ENCODE data around the gene RAMP3. TPM values are rescaled to one million over a fixed set of nuclear protein-coding genes. Genes with fewer than 3 reads are reported as not detected.

RAMP3 gene
- total and polyA plus RNA-seq, 9 of the 15 experiments (the other 6 are each of a cell fraction or from before 2014, with no cell fraction given), result not detected

- in situ Hi-C loops (cut with MboI), result no loop called here
Measured at GRCh38 chr7:45197461-45197860, 39.9 kb downstream of the RAMP3 start.

More at GRCh38 chr7:45197461-45197860, 39.9 kb downstream of the RAMP3 start:
- no peak overlapping the region for H3K27ac ChIP-seq (ENCODE audit: extremely low read depth, low read depth, low read length)
- H3K79me2 ChIP-seq (ENCODE audit: control insufficient read depth, insufficient read depth, low read length), result no peaks in the 10 kb centered on the region
- BruUV-seq (replicated peaks), result no TSS peak
- WGBS (ENCODE audit: insufficient coverage, low coverage, missing lambda C conversion rate), result 0% methylated on average over 2 of the region's 2 CpGs
- H3K4me1 ChIP-seq (replicated peaks in 1 of 2; ENCODE audit: control insufficient read depth in 2 of 2, insufficient read depth in 2 of 2, low read length in 2 of 2), result no peaks in the 10 kb centered on the region
- H3K4me3 ChIP-seq, result no peak overlapping the region
- H3K9me1 ChIP-seq (ENCODE audit: control insufficient read depth, insufficient read depth, low read length), result no peaks in the 10 kb centered on the region
- intact Hi-C loops (cut with micrococcal nuclease), result no loop called here
- H3K27me3 ChIP-seq (ENCODE audit: control insufficient read depth in 2 of 2, insufficient read depth in 2 of 2, low read length in 2 of 2), result peaks cover 3 to 30% of the 10 kb centered on the region in 2 experiments; a peak in 4 of 5 replicates
- no peak overlapping the region for H3K4me2 ChIP-seq (ENCODE audit: insufficient read depth, low read length)
- H3K9ac ChIP-seq (ENCODE audit: insufficient read depth in 1 of 2, low read depth in 2 of 2, low read length in 2 of 2), result no peak overlapping the region
- H3K9me3 ChIP-seq (replicated peaks; ENCODE audit: control insufficient read depth, insufficient read depth, low read depth, low read length), result no peaks in the 10 kb centered on the region
- no peaks in the 10 kb centered on the region for H4K20me1 ChIP-seq (replicated peaks; ENCODE audit: control insufficient read depth, insufficient read depth, low read length)
- no peaks in the 10 kb centered on the region for H3K36me3 ChIP-seq (ENCODE audit: control insufficient read depth, insufficient read depth, low read length)
- FAIRE-seq (no peak), ATAC-seq (no peak), DNase-seq (ENCODE audit: extremely low read depth in 1 of 4, low spot score in 3 of 4) (no peak)
- POLR2A ChIA-PET, result no interaction called here
- CTCF ChIA-PET (ENCODE audit: low intra/inter-chr PET ratio), result no interaction called here
- TF ChIP-seq TEAD1 (CRISPR knock-in tag; IDR thresholded peaks at IDR 0.05), result no peak
- TF ChIP-seq SNRNP70 (optimal IDR thresholded peaks at IDR 0.05; ENCODE audit: low read depth, low read length), result no peak
- no peak for TF ChIP-seq BCOR (IDR thresholded peaks at IDR 0.05)
- TF ChIP-seq BRD9 (IDR thresholded peaks at IDR 0.05; ENCODE audit: low read depth, partially characterized antibody), result no peak
- TF ChIP-seq ZNF561 (CRISPR knock-in tag; conservative IDR thresholded peaks at IDR 0.05), result no peak
- no peak for TF ChIP-seq POLR2H (tag; IDR thresholded peaks at IDR 0.05; ENCODE audit: low read depth)
- no peak for TF ChIP-seq CSDE1 (IDR thresholded peaks at IDR 0.05)
- no peak for TF ChIP-seq ZNF407 (IDR thresholded peaks at IDR 0.05; ENCODE audit: low read depth)
- no peak for TF ChIP-seq SPI1 (IDR thresholded peaks at IDR 0.05; ENCODE audit: borderline replicate concordance, low read depth, low read length)
- no peak overlapping the region for H2AFZ ChIP-seq (ENCODE audit: low read depth, low read length)
